HG03108 (cell line): ENCODE measurements around the gene NT5DC3.
"Not testable (repeated sequence)": the region's sequence is repeated elsewhere in the genome, so short reads cannot be mapped to it uniquely, and the experiment has no call there.

Source experiments
- ATAC-seq: cut with Tn5 transposase; IDR thresholded peaks from one replicate; pipeline ENCODE4 v1.9.1; 2021; ENCODE audit warnings: moderate library complexity; ENCODE audit not compliant: unreplicated experiment

The NT5DC3 gene

DNA sequence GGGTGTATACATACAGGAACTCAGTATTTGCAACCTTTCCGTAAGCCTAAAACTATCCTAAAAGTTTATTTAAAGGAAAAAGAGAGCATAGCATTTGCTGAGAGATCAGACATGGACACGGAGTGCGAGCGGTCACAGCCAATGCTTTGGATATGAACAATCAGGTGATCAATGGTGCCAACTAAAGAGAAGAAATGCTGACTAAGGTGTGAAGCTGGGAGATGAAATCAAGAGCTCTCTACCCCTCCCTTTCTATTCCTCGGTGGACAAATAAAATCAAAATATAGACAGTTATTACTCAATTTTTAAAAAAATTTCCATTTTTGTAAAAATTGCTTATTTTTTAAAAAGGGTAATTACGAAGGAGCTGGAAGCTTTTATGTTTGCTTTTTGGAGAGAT lies 29.2 kb downstream of the NT5DC3 start:
- ATAC-seq, result no peak

GRCh38 chr12:103810111-103810510 lies 30.9 kb downstream of the NT5DC3 start:
- no peak for ATAC-seq

DNA sequence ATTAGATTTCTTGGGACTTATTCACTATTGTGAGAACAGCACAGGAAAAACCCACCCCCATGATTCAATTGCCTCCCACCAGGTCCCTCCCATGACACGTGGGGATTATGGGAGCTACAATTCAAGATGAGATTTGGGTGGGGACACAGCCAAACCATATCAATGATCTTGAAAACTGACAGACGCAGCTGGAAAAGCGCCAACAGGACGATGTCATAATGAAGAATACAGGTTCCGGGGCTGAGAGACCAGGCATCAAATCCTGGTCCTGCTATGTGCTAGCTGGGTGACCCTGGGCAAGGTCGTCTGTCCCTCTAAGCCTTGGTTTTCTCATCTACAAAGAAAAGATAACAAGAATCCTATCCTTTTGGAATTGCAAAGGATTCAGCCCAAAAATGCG lies 31.4 kb downstream of the NT5DC3 start:
- ATAC-seq, result not testable (repeated sequence)

- ATAC-seq, result no peak
Measured at GRCh38 chr12:103809154-103809553, 31.9 kb downstream of the NT5DC3 start.

GRCh38 chr12:103808239-103808880 lies 32.7 kb downstream of the NT5DC3 start:
- ATAC-seq, result no peak

DNA sequence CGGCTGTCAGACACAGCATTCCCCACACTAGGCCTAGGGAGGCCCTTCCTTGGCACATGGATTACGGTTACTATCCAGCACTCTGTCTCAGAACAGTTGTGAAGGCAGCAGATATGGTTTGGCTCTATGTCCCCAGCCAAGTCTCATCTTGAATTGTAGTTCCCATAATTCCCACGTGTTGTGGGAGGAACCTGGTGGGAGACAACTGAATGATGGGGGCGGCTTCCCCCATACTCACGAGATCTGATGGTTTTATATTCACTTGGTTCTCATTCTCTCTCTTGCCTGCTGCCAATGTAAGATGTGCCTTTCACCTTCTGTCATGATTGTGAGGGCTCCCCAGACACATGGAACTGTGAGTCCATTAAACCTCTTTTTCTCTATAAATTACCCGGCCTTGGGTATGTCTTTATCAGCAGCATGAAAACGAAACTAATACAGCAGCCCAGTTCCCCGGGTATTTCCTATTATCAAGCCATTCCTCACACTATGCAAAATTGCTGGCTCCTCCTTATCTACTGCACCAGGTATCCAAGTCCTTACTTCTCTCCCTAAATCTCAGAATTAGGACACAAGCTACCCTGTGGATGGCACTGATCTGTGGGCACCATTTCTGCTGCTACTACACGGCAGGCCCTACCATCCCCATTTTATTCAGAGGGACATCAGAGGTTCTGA lies 33.3 kb downstream of the NT5DC3 start:
- ATAC-seq, result no peak

- no peak for ATAC-seq
Measured at GRCh38 chr12:103806803-103807202, 34.2 kb downstream of the NT5DC3 start.

DNA sequence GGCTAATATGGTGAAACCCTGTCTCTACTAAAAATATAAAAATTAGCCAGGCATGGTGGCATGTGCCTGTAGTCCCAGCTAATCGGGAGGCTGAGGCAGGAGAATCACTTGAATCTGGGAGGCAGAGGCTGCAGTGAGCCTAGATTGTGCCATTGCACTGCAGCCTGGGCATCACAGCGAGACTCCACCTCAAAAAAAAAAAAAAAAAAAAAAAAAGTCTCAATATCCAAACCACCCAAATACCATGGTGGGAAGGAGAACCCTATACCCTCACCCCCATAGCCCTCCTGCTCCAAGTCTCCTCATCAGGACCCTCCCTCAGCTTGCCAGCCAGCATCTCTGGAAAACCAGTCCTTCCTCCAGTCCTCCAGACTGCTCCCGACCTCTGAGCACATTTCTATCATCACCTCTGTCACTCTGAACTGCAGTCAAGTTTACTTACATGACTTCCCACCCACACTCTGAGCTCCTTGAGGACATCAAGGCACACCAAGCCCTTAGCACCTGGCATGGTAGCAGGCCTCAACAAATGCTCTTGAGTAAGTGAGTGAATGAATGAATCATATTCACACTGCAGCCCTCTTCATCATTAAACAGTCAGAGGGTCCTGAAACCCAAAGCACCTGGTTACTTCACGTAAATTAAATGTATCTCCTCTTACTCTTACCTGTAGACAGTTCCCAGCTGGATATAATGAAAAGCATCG lies 35.2 kb downstream of the NT5DC3 start:
- ATAC-seq, result no peak

DNA sequence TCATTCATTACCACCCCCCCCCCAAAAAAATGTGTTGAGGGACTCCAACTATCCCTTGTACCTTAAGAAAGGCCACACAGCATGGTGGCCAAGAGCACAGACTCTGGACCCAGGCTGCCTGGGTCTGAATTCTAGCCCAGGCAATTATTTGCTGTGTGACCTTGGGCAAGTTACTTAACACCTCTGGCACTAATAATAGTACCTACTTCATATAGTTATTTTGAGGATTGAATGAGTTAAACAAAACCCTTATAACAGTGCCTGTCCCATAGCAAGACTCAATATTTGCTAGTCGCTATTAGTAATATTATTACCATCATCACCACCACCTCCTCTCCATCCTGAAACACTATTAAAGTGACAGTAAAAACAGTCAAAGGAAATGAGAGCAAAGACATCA lies 37.2 kb downstream of the NT5DC3 start:
- no peak for ATAC-seq

DNA sequence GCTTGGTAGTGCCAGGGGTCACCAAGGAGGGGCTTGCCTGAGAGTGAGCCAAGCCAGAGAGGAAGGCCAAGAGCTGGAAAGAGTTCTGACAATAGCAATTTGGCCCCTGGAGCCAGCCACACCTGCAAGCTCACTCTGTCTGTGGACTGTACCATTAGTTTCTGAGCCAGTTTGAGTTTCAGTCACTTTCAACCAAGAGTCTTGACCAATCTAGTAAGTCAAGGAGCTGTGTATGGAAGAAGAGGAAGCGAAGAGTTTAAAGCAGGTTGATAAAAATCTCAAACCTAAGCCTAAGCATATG lies 38.5 kb downstream of the NT5DC3 start:
- no peak for ATAC-seq

DNA sequence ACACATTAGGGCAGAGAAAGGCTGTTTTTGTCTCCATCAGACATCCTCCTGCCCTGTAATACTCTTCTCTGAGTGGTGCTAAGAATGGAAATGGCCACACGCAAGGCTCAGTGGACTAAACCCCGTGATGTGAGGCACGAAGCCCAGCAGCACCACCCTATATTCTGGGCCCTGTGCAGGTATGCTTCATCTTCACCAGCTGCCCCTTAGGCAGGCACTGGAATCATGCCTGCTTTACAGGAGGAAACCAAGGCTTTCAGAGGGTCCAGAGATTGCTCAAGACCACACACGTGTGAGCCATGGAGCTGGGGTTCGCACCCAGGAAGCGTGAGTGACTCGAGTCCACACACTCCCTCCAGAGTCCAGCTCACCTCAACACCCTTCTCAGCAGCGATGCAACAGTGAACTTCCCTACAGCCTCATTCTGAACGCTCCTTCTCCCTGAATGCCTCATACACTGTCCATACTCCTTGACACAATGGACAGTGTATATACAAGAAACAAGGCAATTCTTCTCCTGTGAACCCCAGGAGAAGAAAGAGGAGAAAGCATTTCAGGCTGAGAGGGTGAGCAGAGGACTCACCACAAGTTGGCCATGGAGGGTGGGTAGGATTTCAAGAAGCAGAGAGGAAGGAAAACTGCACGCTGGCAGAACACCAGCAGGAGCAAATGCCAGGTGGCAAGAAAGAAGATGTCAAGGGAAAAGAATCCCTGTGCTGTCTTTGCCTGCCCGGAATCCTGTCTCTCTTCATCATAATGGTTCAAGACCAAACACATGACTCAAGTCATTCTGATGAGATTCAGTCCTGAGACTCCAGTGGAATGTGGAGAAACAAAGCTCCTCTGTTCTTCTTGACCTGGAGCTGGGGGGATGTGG lies 39.1 kb downstream of the NT5DC3 start:
- ATAC-seq, result no peak

GRCh38 chr12:103799857-103800771 lies 40.9 kb downstream of the NT5DC3 start:
- no peak for ATAC-seq

DNA sequence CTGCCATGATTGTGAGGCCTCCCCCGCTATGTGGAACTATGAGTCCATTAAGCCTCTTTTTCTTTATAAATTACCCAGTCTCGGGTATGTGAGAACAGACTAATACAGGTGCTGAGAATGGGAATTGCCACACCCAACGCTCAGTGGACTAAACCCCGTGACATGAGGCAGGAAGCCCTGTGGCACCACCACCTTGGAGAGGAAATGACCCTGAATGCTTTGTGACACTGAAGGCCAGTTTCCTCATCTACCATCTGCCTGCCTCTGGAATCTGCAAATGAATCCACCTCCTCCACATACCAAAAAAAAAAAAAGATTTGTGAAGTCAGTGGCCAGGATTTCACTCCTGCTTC lies 41.6 kb downstream of the NT5DC3 start:
- ATAC-seq, result no peak

DNA sequence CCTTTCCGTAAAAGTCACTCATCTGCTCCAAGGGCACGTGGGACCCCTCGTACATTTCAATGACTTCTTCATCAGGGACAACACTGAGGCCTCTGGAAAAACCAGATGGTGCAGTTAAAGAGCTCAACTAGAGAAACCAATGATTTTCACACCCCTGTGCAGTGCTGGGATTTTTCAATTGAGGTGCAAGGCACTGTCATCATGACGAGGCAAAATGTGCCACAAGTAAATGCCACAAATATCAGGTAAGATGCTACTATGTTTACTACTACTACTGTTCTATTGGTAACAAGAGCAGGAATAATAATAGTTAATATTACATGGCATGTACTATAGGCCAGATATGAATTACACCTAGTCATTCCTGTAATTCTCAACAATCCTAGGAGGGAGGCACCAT lies 42.4 kb downstream of the NT5DC3 start:
- no peak for ATAC-seq

DNA sequence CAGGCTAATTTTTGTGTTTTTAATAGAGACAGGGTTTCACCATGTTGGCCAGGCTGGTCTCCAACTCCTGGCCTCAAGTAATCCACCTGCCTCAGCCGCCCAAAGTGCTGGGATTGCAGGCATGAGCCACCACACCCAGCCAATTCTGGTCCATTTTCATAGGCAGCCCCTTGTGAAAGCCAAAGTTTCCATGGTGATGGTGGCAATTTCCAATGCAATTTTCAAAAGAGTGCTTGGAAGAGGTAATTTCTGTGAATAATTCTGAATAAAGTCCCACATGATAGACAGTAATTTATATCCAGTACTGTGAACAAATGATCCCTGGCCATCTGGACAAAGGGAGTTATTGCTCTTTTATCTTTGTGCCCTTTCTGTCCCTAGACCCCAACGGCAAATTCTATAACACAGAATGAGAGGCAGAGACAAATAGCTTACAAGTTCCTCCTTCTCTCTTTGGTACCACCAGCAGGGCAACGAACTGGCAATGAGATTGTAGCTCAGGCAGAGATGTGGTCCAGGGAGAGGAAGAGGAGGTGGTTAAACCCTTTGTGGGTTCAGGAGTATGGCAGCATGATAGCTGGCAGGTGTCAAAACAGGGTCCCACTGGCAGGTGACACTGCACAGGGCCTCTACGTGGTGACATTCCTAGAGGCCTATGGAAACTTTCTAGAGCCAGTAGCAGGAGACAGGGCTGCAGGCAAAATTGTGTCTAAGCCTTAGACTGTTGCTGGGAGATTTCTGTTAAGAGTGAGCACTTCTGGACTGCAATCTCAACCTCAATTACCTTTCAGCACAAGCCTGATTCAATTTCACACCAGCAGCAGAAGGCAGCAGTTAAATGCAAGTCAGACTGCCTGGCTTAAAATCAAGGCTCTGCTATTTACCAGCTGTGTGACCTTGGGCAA lies 46.5 kb downstream of the NT5DC3 start:
- no peak for ATAC-seq

DNA sequence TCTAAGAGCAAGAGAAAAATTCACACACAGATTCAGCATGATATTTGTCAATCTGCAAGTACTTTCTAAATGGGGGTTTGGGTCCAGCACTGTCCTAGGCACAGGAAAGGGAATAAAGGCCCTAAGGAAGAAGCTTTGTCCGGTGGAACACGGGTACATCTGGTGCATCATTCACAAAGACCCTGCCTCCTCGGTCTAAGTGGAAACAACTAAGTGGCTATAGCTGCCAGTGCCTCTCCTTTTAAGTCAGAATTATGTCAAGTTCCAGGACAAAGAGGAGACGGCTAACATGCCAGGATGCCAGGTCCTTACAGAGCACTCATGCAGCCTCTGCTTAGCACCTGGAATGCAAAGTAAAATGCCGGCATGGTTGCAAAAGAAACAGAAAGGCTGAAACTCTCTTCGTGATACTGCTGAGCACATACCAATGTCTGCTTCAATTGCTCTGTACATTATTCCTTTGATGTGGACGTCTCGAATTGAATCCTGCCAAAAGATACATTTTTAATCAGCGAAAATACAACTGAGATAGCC lies 47.5 kb downstream of the NT5DC3 start:
- no peak for ATAC-seq

- ATAC-seq, result no peak
Measured at GRCh38 chr12:103793046-103793445, 48.0 kb downstream of the NT5DC3 start.

DNA sequence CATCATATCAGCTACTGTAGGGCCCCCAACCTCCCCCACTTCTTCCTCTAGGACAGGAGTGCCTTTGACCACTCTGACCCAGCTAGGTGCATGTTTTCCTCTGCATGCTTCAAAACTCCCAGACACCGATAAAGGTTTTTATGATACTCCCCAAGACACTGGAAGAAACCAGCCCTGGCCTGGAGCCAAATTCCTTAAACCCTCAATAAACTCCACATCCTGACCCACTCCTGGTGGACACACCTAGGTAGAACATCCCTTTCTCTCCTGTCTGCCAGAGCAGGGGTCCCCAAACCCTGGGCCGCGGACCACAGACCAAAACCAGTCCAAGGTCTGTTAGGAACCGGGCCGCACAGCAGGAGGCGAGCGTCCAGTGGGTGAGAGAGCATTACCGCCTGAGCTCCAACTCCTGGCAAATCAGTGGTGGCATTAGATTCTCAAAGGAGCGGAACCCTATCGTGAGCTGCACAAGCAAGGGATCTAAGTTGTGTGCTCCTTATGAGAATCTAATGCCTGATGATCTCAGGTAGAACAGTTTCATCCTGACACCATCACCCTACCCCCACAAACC lies 49.6 kb downstream of the NT5DC3 start:
- ATAC-seq, result no peak

GRCh38 chr12:103786201-103786600 lies 54.8 kb downstream of the NT5DC3 start:
- ATAC-seq, result no peak
